HG02981 (cell line): ENCODE measurements around the gene PSKH1.

Experiments used
- ATAC-seq: cut with Tn5 transposase; IDR thresholded peaks from one replicate; pipeline ENCODE4 v1.9.1; 2021; ENCODE audit warnings: mild to moderate bottlenecking, moderate library complexity; ENCODE audit not compliant: unreplicated experiment

The PSKH1 gene

GRCh38 chr16:67865318-67865717 lies 27.7 kb upstream of the PSKH1 start:
- ATAC-seq, result no peak

GRCh38 chr16:67868290-67868689 lies 24.8 kb upstream of the PSKH1 start:
- ATAC-seq, result no peak

- ATAC-seq, result no peak
Observed at GRCh38 chr16:67869653-67870052, 23.4 kb upstream of the PSKH1 start.

GRCh38 chr16:67871256-67871655 lies 21.8 kb upstream of the PSKH1 start:
- ATAC-seq, result no peak

- no peak for ATAC-seq
Observed at GRCh38 chr16:67872131-67872630, 20.9 kb upstream of the PSKH1 start.

GRCh38 chr16:67872631-67873434 lies 20.2 kb upstream of the PSKH1 start, which contains the start of gene EDC4:
Gene EDC4 (plus strand): TSS chr16:67873052. CDS start chr16:67873262, 210 bp downstream.
- peak; percentile 75 for ATAC-seq

GRCh38 chr16:67873435-67874370 lies 19.4 kb upstream of the PSKH1 start:
- peak; percentile 9 for ATAC-seq

GRCh38 chr16:67874372-67874771 lies 18.7 kb upstream of the PSKH1 start:
- no peak for ATAC-seq

GRCh38 chr16:67877064-67877463 lies 16.0 kb upstream of the PSKH1 start:
- ATAC-seq, result no peak

GRCh38 chr16:67878232-67878631 lies 14.8 kb upstream of the PSKH1 start:
- no peak for ATAC-seq

- no peak for ATAC-seq
Observed at GRCh38 chr16:67878846-67879245, 14.2 kb upstream of the PSKH1 start.

GRCh38 chr16:67879462-67879861 lies 13.6 kb upstream of the PSKH1 start:
- no peak for ATAC-seq

GRCh38 chr16:67879936-67880335 lies 13.1 kb upstream of the PSKH1 start:
- ATAC-seq, result no peak

- ATAC-seq, result no peak
Observed at GRCh38 chr16:67880584-67880983, 12.5 kb upstream of the PSKH1 start.

GRCh38 chr16:67881621-67882161 lies 11.4 kb upstream of the PSKH1 start:
- no peak for ATAC-seq

- ATAC-seq, result no peak
Observed at GRCh38 chr16:67882374-67883145, 10.5 kb upstream of the PSKH1 start.

- ATAC-seq, result no peak
Observed at GRCh38 chr16:67883146-67883871, 9.7 kb upstream of the PSKH1 start.

- ATAC-seq, result no peak
Observed at GRCh38 chr16:67883872-67884261, 9.2 kb upstream of the PSKH1 start.

- ATAC-seq, result no peak
Observed at GRCh38 chr16:67884684-67885083, 8.4 kb upstream of the PSKH1 start, which contains the start of gene NRN1L. Gene NRN1L (plus strand): TSS chr16:67884885. CDS start chr16:67884904, 19 bp downstream.

- no peak for ATAC-seq
Observed at GRCh38 chr16:67885545-67885944, 7.5 kb upstream of the PSKH1 start.
